Activated T-cell treated with anti-CD3 and anti-CD28 coated beads, Interleukin-2, amount 50 U/mL, for 48 hours (primary cell): ENCODE results near the gene SELPLG.
"Not testable (repeated sequence)": the region's sequence is repeated elsewhere in the genome, so short reads cannot be mapped to it uniquely, and the experiment has no call there.

ENCODE experiments used
- DNase-seq, 2 experiments: peaks; one replicate each; pipeline ENCODE4 v3.0.0-alpha.2; 2020

The SELPLG gene

DNA sequence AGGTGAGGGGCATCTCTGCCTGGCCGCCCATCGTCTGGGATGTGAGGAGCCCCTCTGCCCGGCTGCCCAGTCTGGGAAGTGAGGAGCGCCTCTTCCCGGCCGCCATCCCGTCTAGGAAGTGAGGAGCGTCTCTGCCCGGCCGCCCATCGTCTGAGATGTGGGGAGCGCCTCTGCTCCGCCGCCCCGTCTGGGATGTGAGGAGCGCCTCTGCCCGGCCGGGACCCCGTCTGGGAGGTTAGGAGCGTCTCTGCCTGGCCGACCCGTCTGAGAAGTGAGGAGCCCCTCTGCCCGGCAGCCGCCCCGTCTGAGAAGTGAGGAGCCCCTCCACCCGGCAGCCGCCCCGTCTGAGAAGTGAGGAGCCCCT, 22.1 kb upstream of the SELPLG start:
- DNase-seq: not testable (repeated sequence)

GRCh38 chr12:108654622-108655021, 20.9 kb upstream of the SELPLG start:
- not testable (repeated sequence) for DNase-seq

DNA sequence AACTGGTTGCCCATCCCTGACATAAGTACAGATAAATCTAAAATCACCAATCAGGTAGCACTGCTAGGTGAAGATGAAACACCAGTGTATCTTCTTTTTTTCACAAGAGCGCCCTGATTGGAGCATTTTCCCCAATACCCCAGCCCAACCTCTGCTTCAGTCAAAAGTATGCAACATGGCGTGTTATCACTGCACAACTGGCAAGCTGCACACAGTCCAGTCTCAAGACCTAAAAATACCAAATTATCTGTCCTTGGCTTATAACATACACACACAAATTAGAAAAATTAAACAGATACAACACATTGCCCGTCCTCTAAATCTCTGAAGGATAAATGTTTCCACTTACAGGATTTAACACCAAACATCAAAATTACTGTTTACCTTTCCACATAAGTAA, 20.2 kb upstream of the SELPLG start:
- DNase-seq: no peak

GRCh38 chr12:108653082-108653516, 19.4 kb upstream of the SELPLG start:
- DNase-seq: no peak

- DNase-seq: no peak
These were observed 16.4 kb upstream of the SELPLG start for GRCh38 chr12:108650083-108650482.

- no peak for DNase-seq
These were observed 16.0 kb upstream of the SELPLG start for GRCh38 chr12:108649669-108650068.

GRCh38 chr12:108649126-108649525, 15.4 kb upstream of the SELPLG start:
- no peak for DNase-seq

GRCh38 chr12:108648371-108648770, 14.7 kb upstream of the SELPLG start:
- DNase-seq: no peak

DNA sequence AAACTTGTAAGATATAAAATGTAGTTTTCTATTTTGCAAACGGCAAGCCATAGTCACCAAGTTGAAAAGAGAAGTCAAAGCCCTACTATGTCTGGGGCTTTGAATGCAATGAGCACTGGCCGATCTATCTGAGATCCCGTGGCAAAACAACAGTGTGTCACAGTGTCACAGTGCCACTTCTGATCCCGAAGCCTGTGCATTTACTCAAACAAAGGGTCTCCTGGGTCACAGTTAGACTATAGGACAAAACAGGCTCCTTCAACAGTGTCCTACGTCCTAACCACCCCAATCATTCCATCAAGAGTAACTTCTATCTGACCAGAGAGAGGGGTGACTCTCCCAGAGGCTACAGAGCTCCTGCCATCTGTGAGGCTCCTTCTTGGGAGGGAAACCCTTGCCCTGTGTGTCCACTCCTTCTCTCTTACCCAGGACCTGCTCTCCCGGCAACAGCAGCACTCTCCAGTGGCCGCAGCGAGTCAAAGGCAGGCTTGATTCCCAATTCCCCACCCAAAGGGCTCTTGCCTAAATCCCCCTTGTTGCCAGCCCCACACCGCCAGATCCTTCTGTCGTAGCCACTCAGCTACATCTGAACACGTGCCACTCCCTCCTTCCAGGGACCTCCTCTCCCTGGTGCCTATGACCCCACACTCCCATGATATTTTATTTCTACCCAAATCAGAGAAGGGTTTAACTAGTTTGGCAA, 14.0 kb upstream of the SELPLG start:
- no peak for DNase-seq

DNA sequence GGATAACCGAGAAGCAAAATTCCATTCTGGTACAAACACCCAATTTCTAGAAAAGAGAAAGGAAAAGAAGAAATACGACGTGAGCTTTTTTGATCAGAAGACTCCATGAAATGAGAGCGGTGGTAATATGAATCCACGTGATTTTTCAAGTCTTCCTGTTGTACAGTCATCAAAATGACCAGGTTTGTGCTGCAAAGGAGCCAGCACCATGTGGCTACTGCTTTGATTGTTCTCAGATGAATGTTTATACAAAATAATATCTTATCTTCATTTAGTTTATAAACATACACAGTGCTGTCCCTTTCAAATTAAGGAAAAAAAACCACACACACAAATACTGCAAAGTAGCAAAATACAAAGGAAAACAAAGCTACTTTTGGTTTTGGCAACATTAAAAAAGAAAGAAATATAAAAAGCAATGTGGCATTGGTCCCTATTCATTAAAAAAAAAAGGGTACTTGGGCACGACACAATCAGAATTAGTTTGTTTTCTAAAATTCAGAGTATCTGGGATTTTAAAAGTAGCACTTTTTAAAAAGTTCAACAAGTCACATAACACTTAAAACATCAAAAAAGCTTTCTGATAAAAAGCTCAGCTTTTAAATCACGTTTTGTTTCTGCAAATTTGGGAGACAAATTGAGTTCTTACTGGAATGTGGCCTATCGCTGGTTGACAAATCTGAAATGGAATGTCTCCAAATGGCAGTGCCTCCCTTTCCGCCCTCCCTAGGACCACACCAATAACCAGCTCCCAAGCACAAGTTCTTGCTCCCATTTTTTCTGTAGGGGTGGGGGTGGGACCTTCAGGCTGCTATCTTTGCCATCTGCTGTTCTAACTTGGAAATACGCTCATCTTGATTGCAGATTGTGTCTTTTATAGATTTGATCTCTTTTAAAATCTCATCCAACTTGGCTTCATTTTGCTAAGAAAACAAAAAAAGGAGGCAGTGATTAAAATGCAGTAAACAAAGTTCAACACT, 13.2 kb upstream of the SELPLG start:
- DNase-seq: no peak

DNA sequence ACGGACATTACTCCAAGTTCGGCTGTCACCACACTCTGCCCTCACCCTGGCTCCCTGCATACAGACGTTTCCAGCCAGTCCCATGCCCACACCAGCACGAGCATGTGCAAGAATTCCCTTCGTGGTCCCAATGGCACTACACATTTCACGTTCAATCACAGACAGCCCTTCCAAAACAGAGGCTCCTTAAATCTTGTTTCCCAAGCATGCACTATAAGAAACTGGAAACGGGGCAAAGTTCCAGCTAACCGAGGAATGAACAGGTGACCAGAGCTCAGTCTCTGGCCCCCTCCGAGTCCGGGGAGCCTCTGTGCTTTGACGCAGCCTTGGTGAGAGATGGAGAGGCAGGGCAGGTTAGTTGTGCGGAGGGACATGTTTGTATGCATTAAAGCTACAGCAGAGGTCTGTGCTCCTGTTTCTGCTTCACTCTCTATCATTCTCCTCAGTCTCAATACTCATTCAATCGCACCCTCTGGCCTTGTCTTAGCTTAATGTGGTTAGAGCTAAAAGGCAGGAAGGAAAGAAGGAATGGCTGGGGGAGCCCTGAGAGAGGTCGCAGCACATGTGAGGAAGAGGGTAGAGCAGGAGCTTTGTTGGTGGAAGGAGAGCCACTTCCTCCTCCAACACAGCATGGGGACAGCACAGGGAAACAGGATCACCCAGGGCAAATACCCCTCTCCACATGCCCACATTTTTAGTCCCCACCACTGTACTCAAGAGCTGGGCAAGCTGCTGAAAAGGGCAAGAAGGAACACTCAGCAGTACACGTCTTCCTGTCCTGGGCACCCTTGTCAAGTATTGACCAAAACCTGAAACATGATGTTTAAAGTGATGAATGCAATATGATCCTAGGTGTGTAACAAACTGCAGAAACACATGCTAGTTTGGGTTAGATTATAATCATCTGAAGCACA, 12.2 kb upstream of the SELPLG start:
- no peak for DNase-seq

DNA sequence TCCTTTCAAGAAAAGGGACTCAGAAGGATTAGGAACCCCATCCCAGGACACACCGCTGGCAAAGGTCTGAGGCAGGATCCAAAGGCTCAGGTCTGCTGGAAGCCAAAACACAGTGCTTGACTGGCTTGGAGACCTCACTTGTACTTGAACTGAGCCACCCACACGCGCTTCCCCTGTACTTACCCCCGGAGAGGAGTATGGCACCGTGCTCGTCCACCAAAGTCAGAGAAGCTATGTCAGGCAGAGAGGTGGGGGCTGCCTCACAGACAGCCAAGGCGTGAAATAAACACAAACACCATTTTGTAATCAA, 11.1 kb upstream of the SELPLG start:
- no peak for DNase-seq

GRCh38 chr12:108643941-108644810, 10.5 kb upstream of the SELPLG start:
- no peak for DNase-seq

DNA sequence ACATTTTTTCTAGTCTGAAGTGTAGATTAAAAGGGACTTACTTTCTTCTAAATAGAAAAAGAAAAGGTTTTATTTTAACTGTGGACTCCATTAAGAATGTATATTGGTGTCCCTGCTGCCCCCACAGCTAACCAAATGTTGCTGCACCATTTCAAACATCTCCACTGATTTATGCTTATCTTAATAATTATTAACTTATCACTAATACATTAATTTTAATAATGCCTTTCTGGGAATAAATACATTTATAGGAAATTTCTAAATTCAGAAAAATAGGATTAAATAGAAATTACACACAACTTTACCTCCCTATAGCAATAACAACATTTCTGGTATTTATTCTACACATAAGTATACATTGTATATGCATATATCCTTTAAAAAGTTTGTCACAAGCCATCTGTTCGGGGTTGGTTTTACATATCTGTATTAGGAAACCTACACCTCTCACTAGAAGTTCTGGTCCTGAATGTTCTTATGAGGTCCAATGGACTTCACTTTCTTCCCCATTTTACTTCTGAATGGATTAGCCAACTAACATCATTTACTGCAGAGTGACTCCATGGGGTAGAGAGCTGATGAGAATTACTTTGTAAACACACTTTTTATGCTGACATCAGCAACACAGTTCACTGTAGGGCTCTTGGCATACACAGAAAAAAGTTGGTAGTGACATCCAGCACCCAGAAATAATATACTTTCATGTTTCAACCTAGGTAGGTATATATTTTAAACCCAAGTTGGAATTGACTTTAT, 9.4 kb upstream of the SELPLG start:
- no peak for DNase-seq

- DNase-seq: no peak
These were observed 8.7 kb upstream of the SELPLG start for GRCh38 chr12:108642269-108642870.

DNA sequence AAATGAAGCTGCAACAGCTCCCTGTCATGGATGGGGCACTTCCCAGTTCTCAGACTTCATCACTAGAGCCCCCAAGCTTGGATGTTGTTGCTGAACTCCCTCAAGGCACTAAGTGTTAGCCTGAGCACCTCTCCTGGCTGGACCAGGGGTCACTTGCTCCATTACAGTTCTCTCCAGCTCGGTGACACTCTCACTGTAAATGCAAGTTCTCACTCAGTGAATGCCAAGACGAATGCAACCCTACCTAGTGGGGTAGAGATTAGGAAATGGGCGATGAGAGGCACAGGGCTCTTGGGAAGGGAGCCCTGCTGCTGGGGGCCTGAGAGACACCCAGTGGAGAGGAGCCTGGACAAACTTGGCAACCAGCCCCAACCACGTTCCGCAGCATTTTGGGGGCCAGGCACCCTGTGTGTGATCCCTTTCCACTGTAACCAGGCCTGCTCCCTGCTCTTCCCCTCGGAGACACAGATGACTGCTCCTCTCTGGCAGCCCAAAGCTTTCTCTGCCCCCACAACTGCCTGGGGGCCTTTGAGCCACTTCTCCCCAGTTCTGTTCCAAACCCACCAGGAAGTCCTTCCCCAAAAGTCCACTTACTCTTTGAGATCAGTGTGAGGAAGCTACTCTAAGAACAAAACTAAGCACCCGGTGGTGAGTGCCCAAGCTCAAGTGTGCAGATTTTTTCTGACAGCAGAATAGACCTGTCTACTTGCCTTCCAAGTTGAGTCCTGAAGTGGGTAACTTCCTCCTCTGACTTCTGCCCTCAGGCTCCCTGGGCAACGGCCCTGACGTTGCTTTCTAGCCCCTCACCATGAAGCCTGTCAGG, 8.0 kb upstream of the SELPLG start:
- DNase-seq: no peak

GRCh38 chr12:108640802-108641445, 7.2 kb upstream of the SELPLG start:
- DNase-seq: no peak

GRCh38 chr12:108638997-108639822, 5.5 kb upstream of the SELPLG start:
- no peak for DNase-seq
